H1 (cell line): ENCODE data around the gene KRTAP5-6.

Experiments
- CTCF ChIP-seq, 3 experiments: IDR thresholded peaks; 1 replicate in 2 of 3; 2 replicates in 1 of 3; pipeline versions ENCODE4 v1.5.1 to v1.6.1; 2011; ENCODE audit warnings: low read length in 3 of 3, mild to moderate bottlenecking in 3 of 3, inconsistent platforms in 2 of 3, low read depth in 1 of 3, moderate library complexity in 1 of 3; ENCODE audit not compliant: insufficient read depth in 1 of 3; ENCODE audit errors: control extremely low read depth in 1 of 3
- EP300 ChIP-seq, 2 experiments: IDR thresholded peaks; 1 replicate in 1 of 2; 2 replicates in 1 of 2; pipeline ENCODE4 v1.6.1; 2011 to 2012; ENCODE audit warnings: low read depth in 2 of 2, low read length in 2 of 2, mild to moderate bottlenecking in 2 of 2, borderline replicate concordance in 1 of 2, inconsistent platforms in 1 of 2, moderate library complexity in 1 of 2
- MAX ChIP-seq: IDR thresholded peaks from 2 replicates; pipeline ENCODE4 v1.6.1; 2012; ENCODE audit warnings: inconsistent platforms
- POLR2A ChIP-seq, 2 experiments: IDR thresholded peaks; 1 replicate in 1 of 2; 2 replicates in 1 of 2; pipeline ENCODE4 v1.6.1; 2011; ENCODE audit warnings: low read depth in 2 of 2, low read length in 2 of 2, mild to moderate bottlenecking in 2 of 2; ENCODE audit errors: control extremely low read depth in 1 of 2
- POLR2AphosphoS5 ChIP-seq: IDR thresholded peaks from 2 replicates; pipeline ENCODE4 v1.6.1; 2011; ENCODE audit warnings: low read depth, low read length
- RFX5 ChIP-seq: IDR thresholded peaks from 2 replicates; pipeline ENCODE4 v1.6.1; 2011; ENCODE audit warnings: low read depth, low read length, improper control_type of control experiment, borderline replicate concordance
- RNF2 ChIP-seq: fragments of 200-900, 300-1000 bp; sonication (generic); IDR thresholded peaks from 2 replicates; pipeline ENCODE4 v1.7.1; 2016; ENCODE audit warnings: borderline replicate concordance, low read depth, mild to moderate bottlenecking, antibody characterized with exemption, low read length; ENCODE audit not compliant: poor library complexity, severe bottlenecking; ENCODE audit errors: missing control alignments
- SIN3A ChIP-seq, 2 experiments: IDR thresholded peaks in 1 of 2; conservative IDR thresholded peaks in 1 of 2; 2 replicates each; pipeline ENCODE4 v1.6.1; 2011 to 2012; ENCODE audit warnings: low read length in 2 of 2, improper control_type of control experiment in 1 of 2, low read depth in 1 of 2, mild to moderate bottlenecking in 1 of 2

- TF ChIP-seq POLR2AphosphoS5 = no peak
- no peak for TF ChIP-seq POLR2A (IDR thresholded peaks at IDR 0.05; ENCODE audit: control extremely low read depth in 1 of 2, low read depth in 2 of 2, low read length in 2 of 2)
- peak in 1 of 2 experiments; percentile 49; a peak in 1 of 3 replicates for TF ChIP-seq EP300 (IDR thresholded peaks at IDR 0.05; ENCODE audit: borderline replicate concordance in 1 of 2, low read depth in 2 of 2, low read length in 2 of 2)
- TF ChIP-seq SIN3A (conservative IDR thresholded peaks at IDR 0.05 in 1 of 2, IDR thresholded peaks at IDR 0.05 in 1 of 2; ENCODE audit: low read depth in 1 of 2, low read length in 2 of 2) = no peak
- peak; percentile 81 to 97 (median 86) for TF ChIP-seq CTCF (IDR thresholded peaks at IDR 0.05; ENCODE audit: control extremely low read depth in 1 of 3, insufficient read depth in 1 of 3, low read depth in 1 of 3, low read length in 3 of 3)
- TF ChIP-seq RFX5 = no peak
- no peak for TF ChIP-seq RNF2
- TF ChIP-seq MAX = no peak
These were observed 2.7 kb upstream of the KRTAP5-6 start for GRCh38 chr11:1694064-1694845.
